HG02852 (cell line): ENCODE measurements around the gene ALDH2.
"Not testable (repeated sequence)": the region's sequence is repeated elsewhere in the genome, so short reads cannot be mapped to it uniquely, and the experiment has no call there.

Experiments
- ATAC-seq: cut with Tn5 transposase; IDR thresholded peaks from one replicate; pipeline ENCODE4 v1.9.1; 2021; ENCODE audit warnings: mild to moderate bottlenecking, moderate library complexity; ENCODE audit not compliant: unreplicated experiment

ALDH2 gene

DNA sequence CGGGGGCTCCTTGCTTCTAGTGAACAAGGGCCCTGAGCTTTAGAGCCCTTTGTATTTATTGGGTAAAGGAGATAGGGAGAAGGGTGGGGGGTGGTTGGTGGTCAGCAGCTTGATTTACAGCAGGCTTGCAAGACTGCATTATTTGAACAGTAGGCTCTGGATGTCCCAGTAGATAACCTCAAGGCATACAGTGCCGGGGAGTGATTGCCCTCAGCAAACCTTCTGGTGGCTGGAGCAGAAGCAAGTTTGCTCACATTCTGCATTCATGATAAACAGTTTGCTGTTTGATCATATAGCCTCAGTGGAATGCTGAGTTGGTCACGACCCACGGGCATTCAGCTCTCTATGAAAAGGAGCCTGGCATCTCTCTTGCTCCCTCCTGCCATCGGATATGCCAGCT, 58.8 kb downstream of the ALDH2 start:
- no peak for ATAC-seq

DNA sequence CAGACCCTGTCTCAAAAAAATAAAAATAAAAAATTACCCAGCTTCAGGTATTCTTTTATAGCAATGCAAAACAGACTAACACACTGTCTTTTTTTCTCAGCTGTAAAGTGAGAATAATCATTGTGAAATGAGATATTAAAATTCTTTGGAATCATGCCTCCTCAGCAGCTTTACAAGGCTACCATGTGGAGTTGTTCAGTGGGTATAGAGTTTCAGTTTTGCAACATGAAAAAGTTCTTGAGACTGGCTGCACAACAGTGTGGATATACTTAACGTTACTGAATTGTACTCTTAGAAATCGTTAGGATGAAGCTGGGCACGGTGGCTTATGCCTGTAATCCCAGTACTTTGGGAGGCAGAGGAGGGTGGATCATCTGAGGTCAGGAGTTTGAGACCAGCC, 59.6 kb downstream of the ALDH2 start:
- no peak for ATAC-seq

DNA sequence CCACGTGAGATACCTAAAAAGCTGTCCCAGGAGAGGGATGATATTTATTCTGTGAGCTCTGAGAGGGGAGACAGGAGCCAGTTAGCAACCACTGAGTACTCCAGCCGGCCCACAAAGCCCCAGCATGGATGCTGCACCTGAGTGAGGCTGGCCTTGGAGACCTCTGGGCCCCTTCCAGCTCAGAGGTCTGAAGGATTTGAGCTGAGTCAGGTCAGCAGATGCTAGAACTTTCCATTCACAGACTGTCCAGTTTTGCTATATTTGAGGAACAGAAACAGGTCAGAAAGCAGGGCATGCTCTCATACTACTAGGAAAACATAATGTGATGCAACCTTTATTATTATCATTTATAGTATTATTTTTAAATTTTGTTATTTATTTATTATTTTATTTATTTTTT, 60.3 kb downstream of the ALDH2 start:
- ATAC-seq: no peak

DNA sequence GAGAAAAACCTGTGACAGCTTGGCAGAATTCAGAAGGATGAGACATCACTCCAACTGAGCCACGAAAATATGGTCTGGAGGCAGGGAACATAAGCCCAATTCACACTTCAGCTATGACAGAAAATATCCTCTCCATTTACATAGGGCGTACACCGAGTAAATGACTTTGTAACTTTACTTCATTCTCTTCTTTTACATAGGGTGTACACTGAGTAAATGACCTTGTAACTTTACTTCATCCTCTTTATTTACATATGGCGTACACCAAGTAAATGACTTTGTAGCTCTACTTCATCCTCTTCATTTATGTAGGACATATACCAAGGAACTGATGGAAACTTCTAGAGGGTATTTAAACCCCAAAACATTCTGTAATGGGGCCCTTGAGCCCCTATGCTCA, 61.2 kb downstream of the ALDH2 start:
- ATAC-seq: no peak

DNA sequence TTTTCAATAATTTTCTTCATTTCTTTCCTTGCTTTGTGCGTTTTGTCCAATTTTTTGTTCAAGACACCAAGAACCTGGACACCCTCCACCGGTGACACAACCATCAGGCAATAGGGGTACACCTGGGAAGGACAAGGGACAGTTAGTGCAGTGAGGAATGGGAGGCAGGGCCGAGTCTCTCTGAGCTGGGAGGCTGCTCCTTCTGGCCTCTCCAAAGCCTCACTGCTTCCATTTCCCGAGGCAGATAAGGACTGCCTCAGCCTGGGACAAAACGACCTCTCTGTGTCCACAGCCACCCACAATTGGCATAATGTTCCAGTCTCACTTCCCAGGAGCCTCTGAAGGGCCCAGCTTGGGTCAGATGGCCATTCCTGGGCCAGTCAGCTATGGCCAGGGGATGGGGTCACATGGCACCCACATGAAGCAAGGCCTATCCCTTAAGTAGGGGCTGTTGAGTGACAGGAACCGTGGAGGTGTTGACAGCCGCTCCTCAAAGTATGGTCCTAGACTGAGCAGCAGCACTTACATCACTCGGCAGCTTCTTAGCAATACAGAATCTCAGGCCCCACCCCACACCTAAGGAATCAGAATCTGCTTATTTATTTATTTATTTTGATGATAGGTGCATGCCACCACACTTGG, 61.7 kb downstream of the ALDH2 start:
- ATAC-seq: no peak

DNA sequence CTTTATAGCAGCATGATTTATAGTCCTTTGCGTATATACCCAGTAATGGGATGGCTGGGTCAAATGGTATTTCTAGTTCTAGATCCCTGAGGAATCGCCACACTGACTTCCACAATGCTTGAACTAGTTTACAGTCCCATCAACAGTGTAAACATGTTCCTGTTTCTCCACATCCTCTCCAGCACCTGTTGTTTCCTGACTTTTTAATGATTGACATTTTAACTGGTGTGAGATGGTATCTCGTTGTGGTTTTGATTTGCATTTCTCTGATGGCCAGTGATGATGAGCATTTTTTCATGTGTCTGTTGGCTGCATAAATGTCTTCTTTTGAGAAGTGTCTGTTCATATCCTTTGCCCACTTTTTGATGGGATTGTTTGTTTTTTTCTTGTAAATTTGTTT, 62.9 kb downstream of the ALDH2 start:
- ATAC-seq: not testable (repeated sequence)

DNA sequence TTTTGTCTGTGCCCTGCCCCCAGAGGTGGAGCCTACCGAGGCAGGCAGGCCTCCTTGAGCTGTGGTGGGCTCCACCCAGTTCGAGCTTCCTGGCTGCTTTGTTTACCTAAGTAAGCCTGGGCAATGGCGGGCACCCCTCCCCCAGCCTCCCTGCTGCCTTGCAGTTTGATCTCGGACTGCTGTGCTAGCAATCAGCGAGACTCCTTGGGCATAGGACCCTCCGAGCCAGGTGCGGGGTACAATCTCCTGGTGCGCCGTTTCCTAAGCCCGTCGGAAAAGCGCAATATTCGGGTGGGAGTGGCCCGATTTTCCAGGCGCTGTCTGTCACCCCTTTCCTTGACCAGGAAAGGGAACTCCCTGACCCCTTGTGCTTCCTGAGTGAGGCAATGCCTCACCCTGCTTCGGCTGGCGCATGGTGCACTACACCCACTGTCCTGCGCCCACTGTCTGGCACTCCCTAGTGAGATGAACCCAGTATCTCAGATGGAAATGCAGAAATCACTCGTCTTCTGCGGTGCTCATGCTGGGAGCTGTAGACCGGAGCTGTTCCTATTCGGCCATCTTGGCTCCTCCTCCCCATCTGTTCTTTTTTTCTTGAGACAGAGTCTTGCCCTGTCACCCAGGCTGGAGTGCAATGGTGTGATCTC, 68.1 kb downstream of the ALDH2 start:
- ATAC-seq: not testable (repeated sequence)

DNA sequence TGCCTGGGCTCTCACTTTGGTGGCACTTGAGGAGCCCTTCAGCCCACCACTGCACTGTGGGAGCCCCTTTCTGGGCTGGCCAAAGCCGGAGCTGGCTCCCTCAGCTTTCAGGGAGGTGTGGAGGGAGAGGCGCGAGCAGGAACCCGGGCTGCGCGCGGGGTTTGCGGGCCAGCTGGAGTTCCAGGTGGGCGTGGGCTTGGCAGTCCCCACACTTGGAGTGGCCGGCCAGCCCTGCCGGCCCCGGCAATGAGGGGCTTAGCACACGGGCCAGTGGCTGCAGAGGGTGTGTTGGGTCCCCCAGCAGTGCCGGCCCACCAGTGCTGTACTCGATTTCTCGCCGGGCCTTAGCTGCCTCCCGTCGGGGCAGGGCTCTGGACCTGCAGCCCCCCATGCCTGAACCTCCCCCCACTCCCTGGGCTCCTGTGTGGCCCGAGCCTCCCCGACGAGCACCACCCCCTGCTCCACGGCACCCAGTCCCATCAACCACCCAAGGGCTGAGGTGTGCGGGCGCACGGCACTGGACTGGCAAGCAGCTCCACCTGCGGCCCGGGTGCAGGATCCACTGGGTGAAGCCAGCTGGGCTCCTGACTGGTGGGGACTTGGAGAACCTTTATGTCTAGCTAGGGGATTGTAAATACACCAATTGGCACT, 68.9 kb downstream of the ALDH2 start:
- ATAC-seq: not testable (repeated sequence)

DNA sequence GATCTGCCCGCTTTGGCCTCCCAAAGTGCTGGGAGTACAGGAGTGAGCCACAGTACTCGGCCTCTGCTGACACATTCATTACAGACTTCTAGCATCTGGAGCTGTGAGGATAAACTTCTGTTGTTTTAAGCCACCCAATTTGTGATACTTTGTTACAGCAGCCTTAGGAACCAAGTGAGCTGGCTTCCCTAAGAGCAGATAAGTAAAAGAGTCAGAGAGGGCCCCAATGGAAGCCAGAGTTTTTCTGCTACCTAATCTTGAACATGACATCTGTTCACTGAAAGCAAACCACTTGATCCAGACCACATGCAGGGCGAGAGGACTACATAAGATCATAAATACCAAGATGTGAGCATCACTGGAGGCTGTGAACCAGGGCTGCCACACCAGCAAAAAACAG, 71.6 kb downstream of the ALDH2 start:
- no peak for ATAC-seq

DNA sequence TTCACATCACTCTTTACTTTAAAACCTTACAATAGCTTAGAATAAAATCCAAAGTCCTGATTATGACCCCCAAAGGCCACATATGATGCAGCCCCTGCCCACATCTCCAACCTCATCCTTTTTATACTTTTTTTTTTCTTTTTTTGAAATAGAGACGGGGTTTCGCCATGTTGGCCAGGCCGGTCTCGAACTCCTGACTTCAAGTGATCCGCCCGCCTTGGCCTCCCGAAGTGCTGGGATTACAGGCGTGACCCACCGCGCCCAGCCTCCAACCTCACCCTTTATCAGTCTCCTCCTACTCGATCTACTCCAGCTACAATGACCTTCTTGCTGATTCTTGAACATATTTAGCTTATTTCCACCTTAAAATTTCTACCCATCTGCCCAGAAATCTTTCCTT, 74.1 kb downstream of the ALDH2 start:
- no peak for ATAC-seq

DNA sequence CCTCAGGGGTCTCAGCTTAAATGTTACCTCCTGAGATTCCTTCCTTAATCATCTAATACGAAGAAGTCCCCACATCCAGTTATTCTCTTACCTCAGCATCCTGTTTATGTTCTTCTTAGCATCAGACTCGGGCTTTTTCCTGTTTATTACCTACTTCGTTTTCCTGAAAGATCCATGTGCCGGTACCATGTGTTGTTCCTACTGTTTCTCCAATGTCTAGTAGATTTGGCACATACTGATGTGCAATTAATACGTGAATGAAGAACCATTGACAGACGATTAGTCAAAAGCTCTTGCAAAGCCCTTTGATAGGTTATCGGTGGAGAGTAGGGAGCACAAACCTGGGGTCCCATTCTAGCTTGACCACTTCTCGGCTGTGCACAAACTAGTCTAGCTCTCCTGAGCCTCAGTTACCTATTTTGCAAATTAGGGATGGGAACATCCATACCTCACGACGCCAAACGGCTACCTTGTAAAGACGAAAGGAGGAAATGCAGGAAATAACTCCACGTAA, 74.6 kb downstream of the ALDH2 start:
- peak; percentile 8 for ATAC-seq

DNA sequence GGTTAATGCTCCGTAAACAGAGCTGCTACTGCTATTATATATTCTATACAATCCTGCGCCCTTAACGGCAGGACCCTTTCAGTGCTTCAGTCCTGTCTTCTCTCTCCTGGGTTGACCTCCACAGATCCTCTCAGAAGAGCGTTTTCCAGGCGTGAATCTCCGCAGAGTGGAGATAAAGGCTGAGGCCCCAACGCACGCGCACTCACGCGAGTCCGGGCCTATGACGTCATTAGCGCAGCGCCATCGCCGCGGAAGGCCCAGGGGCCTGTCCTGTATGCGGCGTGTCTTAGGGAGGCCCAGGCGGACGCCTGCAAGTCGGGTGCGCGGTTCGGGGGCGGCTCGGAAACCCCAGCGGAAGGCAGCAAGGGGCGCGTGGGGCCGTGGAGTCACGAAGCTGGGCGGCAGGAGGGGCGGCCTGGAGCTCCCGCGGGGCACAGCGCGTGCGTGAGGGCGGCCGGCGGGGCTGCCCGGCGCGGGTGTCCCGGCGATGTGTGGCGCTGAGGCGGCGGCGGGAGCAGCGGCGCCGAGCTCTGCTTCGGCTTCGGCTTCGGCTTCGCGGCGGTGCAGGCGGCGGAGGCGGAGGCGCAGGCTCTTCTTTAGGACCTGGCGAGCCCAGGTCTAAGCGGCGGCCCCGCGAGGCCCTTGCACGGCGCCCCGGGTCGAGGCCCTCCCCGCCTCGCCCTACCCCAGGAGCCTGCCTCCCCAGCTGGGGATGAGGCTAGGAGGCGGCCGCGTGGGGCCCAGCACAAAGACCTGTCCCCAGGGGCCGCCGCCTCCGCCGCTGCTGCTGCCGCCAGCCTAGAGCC, 75.2 kb downstream of the ALDH2 start, which contains the start of gene MAPKAPK5:
Gene MAPKAPK5 (plus strand): TSS at position 479 of the 806 bp plus-strand sequence. CDS start 506 bp downstream, outside the sequence.
- peak; percentile 78 for ATAC-seq

DNA sequence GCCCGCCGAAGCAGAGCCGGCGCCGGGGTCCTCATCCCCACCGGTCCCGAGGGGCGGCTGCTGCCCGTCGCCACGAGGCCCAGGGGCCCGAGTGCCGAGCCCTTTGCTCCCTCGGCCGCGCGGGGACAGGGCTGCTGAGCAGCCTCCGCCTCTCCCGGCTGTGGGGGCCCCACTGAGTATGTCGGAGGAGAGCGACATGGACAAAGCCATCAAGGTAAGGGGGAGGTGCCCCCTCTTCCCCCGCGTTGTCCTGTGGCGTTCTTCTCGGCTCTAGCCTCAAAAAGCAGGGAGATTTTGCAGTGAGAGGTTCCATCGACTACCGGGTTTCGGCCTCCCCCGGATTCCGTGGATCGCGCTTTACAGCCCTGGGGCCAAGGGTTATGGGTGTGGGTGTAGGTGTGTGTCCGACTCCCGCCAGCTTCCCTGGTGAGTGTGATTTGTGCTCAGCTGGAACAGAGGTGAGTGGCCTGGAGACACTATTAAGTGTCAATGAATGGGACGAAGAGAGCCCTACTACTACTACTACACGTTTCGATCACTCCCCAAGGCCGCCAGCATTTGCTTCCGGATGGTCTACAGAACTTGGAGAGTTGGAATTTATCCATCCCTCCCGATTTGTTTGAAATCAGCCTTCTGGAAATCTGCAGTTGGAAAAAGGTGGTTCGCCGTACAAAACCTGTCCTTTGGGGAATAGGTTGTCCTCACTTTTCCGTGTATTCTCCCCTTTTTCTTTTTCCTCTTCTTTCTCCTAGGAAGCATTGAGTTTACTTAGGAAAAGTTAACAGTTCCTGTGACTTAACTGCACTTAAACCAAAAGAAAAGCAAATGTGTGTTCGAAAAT, 76.0 kb downstream of the ALDH2 start:
- peak; percentile 23 for ATAC-seq

DNA sequence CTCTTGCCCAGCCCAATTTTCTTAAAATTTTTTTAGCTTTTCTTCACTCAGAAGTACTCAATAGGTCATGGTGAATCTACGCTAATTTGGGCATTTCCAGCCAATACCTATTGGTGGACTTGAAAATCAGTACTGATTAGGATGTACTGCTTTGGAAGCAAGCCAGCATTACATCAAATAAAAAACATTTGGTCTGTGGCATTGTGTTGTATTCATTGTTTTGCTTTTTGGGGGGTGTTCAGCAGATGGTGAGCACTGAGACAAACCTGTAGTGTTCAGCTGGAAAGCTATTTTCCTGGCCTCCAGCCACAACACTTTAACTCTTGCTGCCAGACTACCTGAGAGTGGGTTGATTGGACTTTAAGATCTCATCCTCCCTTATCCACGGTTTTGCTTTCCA, 79.3 kb downstream of the ALDH2 start:
- no peak for ATAC-seq

DNA sequence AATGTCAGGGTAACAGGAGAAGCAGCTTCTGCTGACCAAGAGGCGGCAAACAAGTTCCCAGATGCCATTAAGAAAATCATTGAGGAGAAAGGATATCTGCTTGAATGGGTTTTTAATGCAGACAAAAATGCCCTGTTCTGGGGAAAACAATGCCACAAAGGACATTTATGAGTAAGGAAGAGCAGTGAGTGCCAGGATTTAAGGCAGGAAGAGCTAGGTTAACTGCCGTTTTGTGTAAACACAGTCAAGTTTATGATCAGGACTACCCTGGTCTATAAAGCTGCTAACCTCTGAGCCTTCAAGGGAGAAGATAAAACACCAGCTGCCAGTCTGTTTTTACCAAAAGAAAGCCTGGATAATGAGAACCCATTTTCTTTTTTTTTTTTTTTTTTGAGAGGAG, 83.8 kb downstream of the ALDH2 start:
- ATAC-seq: no peak

DNA sequence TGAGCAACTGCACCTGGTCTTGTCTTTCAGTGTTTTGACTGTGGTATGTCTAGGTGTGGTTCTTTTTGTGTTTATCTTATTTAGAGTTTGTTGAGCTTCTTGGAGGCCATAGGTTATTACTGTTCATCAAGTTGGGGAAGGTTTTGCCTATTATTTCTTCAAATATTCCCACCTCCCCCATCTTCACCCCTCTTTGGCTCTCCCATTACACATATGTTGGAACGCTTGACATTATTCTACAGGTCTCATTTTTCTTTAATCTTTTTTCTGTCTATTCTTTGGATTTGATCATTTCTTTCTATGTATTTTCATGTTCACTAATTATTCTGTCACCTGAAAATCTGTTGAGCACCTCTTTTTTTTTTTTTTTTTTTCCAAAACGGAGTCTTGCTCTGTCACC, 91.5 kb downstream of the ALDH2 start:
- ATAC-seq: no peak

DNA sequence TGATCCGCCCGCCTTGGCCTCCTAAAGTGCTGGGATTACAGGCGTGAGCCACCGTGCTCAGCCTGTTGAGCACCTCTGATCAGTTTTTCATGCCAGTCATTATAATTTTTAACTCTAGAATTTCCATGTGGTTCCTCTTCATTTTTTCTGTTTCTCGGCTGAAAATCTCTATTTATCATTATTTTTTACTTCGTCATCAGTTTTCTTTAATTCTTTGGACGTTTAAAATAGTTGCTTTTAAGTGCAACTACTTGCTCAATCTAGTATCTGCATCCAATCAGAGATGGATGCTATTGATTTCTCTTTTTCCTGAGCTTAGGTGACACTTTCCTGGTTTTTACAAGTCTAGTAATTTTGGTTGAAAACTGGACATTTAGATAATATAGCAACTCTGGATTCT, 92.0 kb downstream of the ALDH2 start:
- ATAC-seq: no peak

DNA sequence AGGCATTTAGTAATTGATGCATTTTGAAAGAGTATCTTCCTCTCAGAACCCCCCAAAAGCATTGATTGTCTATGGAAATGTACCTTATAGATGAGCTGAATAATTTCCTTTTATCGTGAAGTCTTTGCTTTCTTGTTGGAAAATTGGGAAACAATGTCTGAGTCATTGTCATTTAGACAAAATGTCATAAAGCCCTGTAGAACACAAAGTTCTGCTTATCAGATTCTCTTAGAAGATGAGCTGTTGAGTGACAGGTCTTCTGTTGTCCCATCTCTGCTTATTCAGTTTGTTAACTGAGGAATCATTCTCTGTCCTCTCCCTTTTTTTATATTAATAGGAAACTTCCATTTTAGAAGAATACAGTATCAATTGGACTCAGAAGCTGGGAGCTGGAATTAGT, 98.2 kb downstream of the ALDH2 start:
- no peak for ATAC-seq
